Measurements from ENCODE around the gene CXorf65. TPM values are rescaled to one million over a fixed set of nuclear protein-coding genes. Genes with fewer than 3 reads are reported as not detected.

CXorf65 gene
- total RNA-seq, 1 donor from 2014 or later = not detected

GRCh38 chrX:71107245-71107644, 705 bp upstream of the CXorf65 start:
- no peak for DNase-seq (ENCODE audit: low read depth in 2 of 2)

GRCh38 chrX:71105628-71106027, 912 bp downstream of the CXorf65 start:
- no peak for DNase-seq (ENCODE audit: low read depth in 2 of 2)

- peak in 1 of 2 donors; percentile 11 for DNase-seq (ENCODE audit: low read depth in 2 of 2)
These were observed 3.2 kb downstream of the CXorf65 start for GRCh38 chrX:71103110-71103983.

GRCh38 chrX:71102292-71102691, 4.2 kb downstream of the CXorf65 start:
- DNase-seq (ENCODE audit: low read depth in 2 of 2) = no peak

- DNase-seq (ENCODE audit: low read depth in 2 of 2) = no peak
These were observed 5.7 kb downstream of the CXorf65 start for GRCh38 chrX:71100581-71101505.

GRCh38 chrX:71099736-71100135, 6.8 kb downstream of the CXorf65 start:
- DNase-seq (ENCODE audit: low read depth in 2 of 2) = no peak

- no peak for DNase-seq (ENCODE audit: low read depth in 2 of 2)
These were observed 7.5 kb downstream of the CXorf65 start for GRCh38 chrX:71098951-71099506.

- DNase-seq (ENCODE audit: low read depth in 2 of 2) = peak; percentile 66 to 73
These were observed 8.2 kb downstream of the CXorf65 start for GRCh38 chrX:71098302-71098701.

GRCh38 chrX:71096760-71097032, 9.8 kb downstream of the CXorf65 start:
- no peak for DNase-seq (ENCODE audit: low read depth in 2 of 2)

- DNase-seq (ENCODE audit: low read depth in 2 of 2) = peak in 1 of 2 donors; percentile 17
These were observed 10.4 kb downstream of the CXorf65 start for GRCh38 chrX:71095981-71096759.

- peak; percentile 89 to 92 for DNase-seq (ENCODE audit: low read depth in 2 of 2)
These were observed 11.0 kb downstream of the CXorf65 start, which contains the start of gene FOXO4 for GRCh38 chrX:71095555-71095980. TSS of gene FOXO4 (plus strand) at chrX:71095851. CDS start at chrX:71096529, 678 bp downstream.

GRCh38 chrX:71095033-71095432, 11.5 kb downstream of the CXorf65 start:
- DNase-seq (ENCODE audit: low read depth in 2 of 2) = no peak

GRCh38 chrX:71091263-71091662, 15.3 kb downstream of the CXorf65 start:
- no peak for DNase-seq (ENCODE audit: low read depth in 2 of 2)

GRCh38 chrX:71085900-71086299, 20.6 kb downstream of the CXorf65 start:
- DNase-seq (ENCODE audit: low read depth in 2 of 2) = no peak

- no peak for DNase-seq (ENCODE audit: low read depth in 2 of 2)
These were observed 23.7 kb downstream of the CXorf65 start for GRCh38 chrX:71082822-71083221.

- no peak for DNase-seq (ENCODE audit: low read depth in 2 of 2)
These were observed 24.4 kb downstream of the CXorf65 start for GRCh38 chrX:71082124-71082647.

GRCh38 chrX:71081330-71082123, 25.0 kb downstream of the CXorf65 start:
- peak in 1 of 2 donors; percentile 82 for DNase-seq (ENCODE audit: low read depth in 2 of 2)

GRCh38 chrX:71070531-71070930, 36.0 kb downstream of the CXorf65 start:
- no peak for DNase-seq (ENCODE audit: low read depth in 2 of 2)

- peak; percentile 95 for DNase-seq (ENCODE audit: low read depth in 2 of 2)
These were observed 38.3 kb downstream of the CXorf65 start, which contains the start of gene SNX12 for GRCh38 chrX:71068044-71068918. TSS of gene SNX12 (minus strand) at chrX:71068334. CDS start at chrX:71068306, 28 bp downstream.

Measured in lung microvascular endothelial cell (primary cell).